Upper lobe of left lung (tissue), 6 donors: ENCODE results near the gene BFSP2. TPM values are rescaled to one million over a fixed set of nuclear protein-coding genes. Genes with fewer than 3 reads are reported as not detected.

Experiments
- ATAC-seq, 2 donors: fragments of 200-7000 bp; cut with Tn5 transposase; one replicate each; pipeline ENCODE4 v1.9.1; 2022; ENCODE audit warnings: mild to moderate bottlenecking in 2 of 2, moderate library complexity in 2 of 2; ENCODE audit not compliant: low FRiP score in 2 of 2
- DNase-seq, 2 donors: peaks; one replicate each; pipeline ENCODE4 v3.0.0-alpha.2; 2019 to 2020
- H3K27ac ChIP-seq, 4 donors: fragments of 200-600 bp; sonication (generic); one replicate each; pipeline ENCODE4 v1.5.1; 2016 to 2019
- H3K27me3 ChIP-seq, 4 donors: fragments of 200-600 bp; sonication (generic); one replicate each; pipeline ENCODE4 v1.5.1; 2017 to 2019
- H3K36me3 ChIP-seq, 4 donors: fragments of 200-600 bp; sonication (generic); one replicate each; pipeline ENCODE4 v1.5.1; 2016 to 2019
- H3K4me1 ChIP-seq, 4 donors: fragments of 200-600 bp; sonication (generic); one replicate each; pipeline ENCODE4 v1.5.1; 2018 to 2019
- H3K4me3 ChIP-seq, 4 donors: fragments of 200-600 bp; sonication (generic); one replicate each; pipeline ENCODE4 v1.5.1; 2017 to 2019; ENCODE audit warnings: mild to moderate bottlenecking in 2 of 4, moderate library complexity in 1 of 4
- H3K9me3 ChIP-seq, 4 donors: fragments of 200-600 bp; sonication (generic); one replicate each; pipeline ENCODE4 v1.5.1; 2018 to 2019
- EP300 ChIP-seq, 4 donors: sonication (generic); formaldehyde crosslinking; IDR thresholded peaks; one replicate each; pipeline ENCODE4 v1.5.1; 2017; ENCODE audit warnings: antibody characterized with exemption in 4 of 4, control low read depth in 2 of 4
- POLR2A ChIP-seq, 4 donors: fragments of 450-650 bp; IDR thresholded peaks; one replicate each; pipeline ENCODE4 v1.5.1; 2016 to 2017; ENCODE audit warnings: antibody characterized with exemption in 4 of 4, mild to moderate bottlenecking in 2 of 4
- POLR2AphosphoS5 ChIP-seq, 2 donors: sonication (generic); formaldehyde crosslinking; IDR thresholded peaks; one replicate each; pipeline ENCODE4 v1.5.1; 2017; ENCODE audit warnings: antibody characterized with exemption in 2 of 2
- WGBS, 2 donors: methylation state at CpG; one replicate each; pipeline ENCODE4 v1.1.5; 2017 to 2018; 5-methylcytosine and 5-hydroxymethylcytosine counted together
- total RNA-seq, 6 donors: library from RNA; depleted of rRNA in 4 of 6; stranded (reverse); fragments of >200 nt in 4 of 6; gene quantifications; one replicate each; pipeline versions ENCODE4 v1.1.0 to v1.2.1, GENCODE V29; 2016 to 2021
- TF ChIP-seq, protein P1 (sequence below), 6 experiments: fragments of 450-650 bp in 4 of 6; fragments of 200-600 bp in 2 of 6; sonication (generic) in 2 of 6; IDR thresholded peaks; one replicate each; pipeline ENCODE4 v1.5.1; 2016 to 2019; ENCODE audit warnings: antibody characterized with exemption in 6 of 6
- donor health status: DM: no; HTN: no; CAD: no; lungs with moderate emphysema.
- donor health status: DM: no; HTN: yes; CAD: no; lungs with severe emphysema.

Gene BFSP2
- total RNA-seq, 6 donors from 2014 or later = 0.69 TPM; not detected in 5

DNA sequence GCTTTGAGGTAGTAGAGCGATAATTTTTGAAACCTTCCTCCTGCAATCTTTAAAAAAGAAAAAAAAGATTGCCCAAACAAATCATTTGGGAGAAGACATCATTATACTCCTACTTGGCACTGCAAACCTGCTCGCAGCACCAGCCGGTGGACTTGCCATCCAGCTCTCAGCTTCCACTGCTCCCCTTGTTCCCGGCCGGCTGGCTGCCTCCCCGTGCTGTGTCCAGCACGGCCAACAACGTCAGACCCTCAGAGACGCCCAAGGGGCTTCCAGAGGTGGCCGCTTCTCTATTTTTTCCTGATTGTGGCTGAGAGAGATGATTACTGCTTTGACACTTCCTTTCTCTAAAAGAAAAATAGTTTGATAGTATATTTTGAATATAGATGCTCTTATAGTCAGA is 3.0 kb upstream of the BFSP2 start:
- Histone ChIP-seq H3K27me3 (no peaks in the 10 kb centered on the region), H3K4me3 (no peak overlapping the region), H3K4me1 (no peaks in the 10 kb centered on the region), H3K9me3 (no peaks in the 10 kb centered on the region), H3K36me3 (peaks cover 0 to 4% (median 0%) of the 10 kb centered on the region in 4 donors), H3K27ac (no peak overlapping the region)
- ATAC-seq (no peak), DNase-seq (no peak)
- TF ChIP-seq POLR2A (IDR thresholded peaks at IDR 0.05) (no peak), POLR2AphosphoS5 (IDR thresholded peaks at IDR 0.05) (no peak), EP300 (IDR thresholded peaks at IDR 0.05) (no peak)
- TF ChIP-seq, protein P1, sequence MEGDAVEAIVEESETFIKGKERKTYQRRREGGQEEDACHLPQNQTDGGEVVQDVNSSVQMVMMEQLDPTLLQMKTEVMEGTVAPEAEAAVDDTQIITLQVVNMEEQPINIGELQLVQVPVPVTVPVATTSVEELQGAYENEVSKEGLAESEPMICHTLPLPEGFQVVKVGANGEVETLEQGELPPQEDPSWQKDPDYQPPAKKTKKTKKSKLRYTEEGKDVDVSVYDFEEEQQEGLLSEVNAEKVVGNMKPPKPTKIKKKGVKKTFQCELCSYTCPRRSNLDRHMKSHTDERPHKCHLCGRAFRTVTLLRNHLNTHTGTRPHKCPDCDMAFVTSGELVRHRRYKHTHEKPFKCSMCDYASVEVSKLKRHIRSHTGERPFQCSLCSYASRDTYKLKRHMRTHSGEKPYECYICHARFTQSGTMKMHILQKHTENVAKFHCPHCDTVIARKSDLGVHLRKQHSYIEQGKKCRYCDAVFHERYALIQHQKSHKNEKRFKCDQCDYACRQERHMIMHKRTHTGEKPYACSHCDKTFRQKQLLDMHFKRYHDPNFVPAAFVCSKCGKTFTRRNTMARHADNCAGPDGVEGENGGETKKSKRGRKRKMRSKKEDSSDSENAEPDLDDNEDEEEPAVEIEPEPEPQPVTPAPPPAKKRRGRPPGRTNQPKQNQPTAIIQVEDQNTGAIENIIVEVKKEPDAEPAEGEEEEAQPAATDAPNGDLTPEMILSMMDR (IDR thresholded peaks at IDR 0.05) = no peak
- WGBS, 2 donors = 90 to 93% methylated on average over 10 of the region's 10 CpGs

DNA sequence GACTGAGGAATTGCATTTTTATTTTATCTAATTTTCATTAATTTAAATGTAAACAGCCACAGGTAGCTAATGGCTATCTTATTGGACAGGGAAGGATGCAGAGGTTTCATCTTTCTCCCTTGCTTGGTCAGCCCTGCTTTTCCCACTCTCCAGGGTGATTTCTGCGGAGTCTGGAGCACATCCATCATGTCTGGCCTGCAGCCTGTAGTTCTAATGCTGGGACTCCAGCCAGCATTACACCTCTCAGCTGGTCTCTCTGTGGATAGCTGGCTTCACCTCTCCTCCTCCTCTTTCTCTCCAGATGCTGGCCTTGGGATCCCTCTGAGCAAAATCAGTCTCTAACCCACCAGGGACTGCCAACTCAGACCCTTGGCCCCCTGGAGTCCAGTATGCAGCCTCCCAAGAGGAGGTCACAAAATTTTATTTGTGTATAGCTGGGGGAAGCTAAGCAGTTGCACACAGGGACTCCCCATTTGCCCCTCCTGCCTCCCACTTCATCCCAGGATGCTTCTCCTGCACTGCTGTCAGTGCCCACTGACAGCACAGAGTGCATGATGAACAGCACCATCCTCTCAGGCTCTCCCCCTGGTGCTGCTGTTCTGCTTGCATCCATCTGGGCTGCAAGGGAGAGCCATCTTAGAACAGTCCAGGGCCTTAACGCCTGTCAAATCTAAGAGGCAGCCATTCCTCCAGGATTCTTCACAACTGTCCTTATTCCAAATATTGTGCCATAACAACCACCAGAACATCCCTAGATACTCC is 1.7 kb downstream of the BFSP2 start:
- WGBS, 2 donors = 81 to 82% methylated on average over 2 of the region's 2 CpGs
- H3K9me3 ChIP-seq = no peaks in the 10 kb centered on the region
- H3K4me3 ChIP-seq = no peak overlapping the region
- ATAC-seq (no peak), DNase-seq (no peak)
- TF ChIP-seq POLR2A (IDR thresholded peaks at IDR 0.05) (no peak), POLR2AphosphoS5 (IDR thresholded peaks at IDR 0.05) (no peak), EP300 (IDR thresholded peaks at IDR 0.05) (no peak)
- TF ChIP-seq, protein P1 (IDR thresholded peaks at IDR 0.05) = no peak
- H3K4me1 ChIP-seq = no peaks in the 10 kb centered on the region
- H3K27me3 ChIP-seq = no peaks in the 10 kb centered on the region
- H3K27ac ChIP-seq = no peak overlapping the region
- peaks cover 0 to under 1% (median 0%) of the 10 kb centered on the region in 4 donors for H3K36me3 ChIP-seq

- no peak for DNase-seq
- Histone ChIP-seq H3K4me3 (no peak overlapping the region), H3K4me1 (no peaks in the 10 kb centered on the region), H3K36me3 (no peaks in the 10 kb centered on the region), H3K9me3 (no peaks in the 10 kb centered on the region), H3K27me3 (no peaks in the 10 kb centered on the region), H3K27ac (no peak overlapping the region)
- 86 to 94% methylated on average over 3 of the region's 3 CpGs for WGBS, 2 donors
- TF ChIP-seq POLR2A (IDR thresholded peaks at IDR 0.05) (no peak), EP300 (IDR thresholded peaks at IDR 0.05) (no peak), POLR2AphosphoS5 (IDR thresholded peaks at IDR 0.05) (no peak)
- TF ChIP-seq, protein P1 (IDR thresholded peaks at IDR 0.05) = no peak
- no peak for ATAC-seq
Observed at GRCh38 chr3:133404920-133405319, 5.1 kb downstream of the BFSP2 start.

DNA sequence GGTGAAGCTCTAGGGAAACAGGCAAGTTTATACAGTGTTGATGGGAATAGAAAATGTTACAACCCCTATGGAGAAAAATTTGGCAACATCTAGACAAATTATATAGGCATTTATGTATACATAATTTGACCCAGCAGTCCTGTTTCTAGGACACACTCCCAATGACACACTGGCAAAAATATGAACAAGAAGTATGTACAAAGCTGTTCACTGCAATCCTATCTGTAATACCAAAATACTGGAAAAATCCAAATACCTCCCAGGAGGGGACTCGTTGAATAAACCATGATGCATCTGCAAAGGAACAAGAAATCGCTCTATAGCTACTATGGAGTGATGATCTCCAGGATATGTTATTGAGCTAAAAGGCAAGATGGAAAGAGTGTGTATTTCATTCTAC is 8.5 kb downstream of the BFSP2 start:
- no peaks in the 10 kb centered on the region for H3K9me3 ChIP-seq
- no peak for DNase-seq
- TF ChIP-seq POLR2AphosphoS5 (IDR thresholded peaks at IDR 0.05) (no peak), EP300 (IDR thresholded peaks at IDR 0.05) (no peak)
- TF ChIP-seq, protein P1 (IDR thresholded peaks at IDR 0.05) = no peak
- peaks cover 0 to 2% (median 0%) of the 10 kb centered on the region in 4 donors for H3K4me1 ChIP-seq
- 90 to 97% methylated on average over 2 of the region's 2 CpGs for WGBS, 2 donors
- H3K27me3 ChIP-seq = no peaks in the 10 kb centered on the region
- H3K27ac ChIP-seq = no peak overlapping the region
- ATAC-seq = no peak
- no peaks in the 10 kb centered on the region for H3K36me3 ChIP-seq
- no peak overlapping the region for H3K4me3 ChIP-seq

- Histone ChIP-seq H3K4me1 (peaks cover 0 to 7% (median 1%) of the 10 kb centered on the region in 4 donors), H3K27me3 (no peaks in the 10 kb centered on the region), H3K27ac (no peak overlapping the region), H3K4me3 (no peak overlapping the region), H3K36me3 (no peaks in the 10 kb centered on the region), H3K9me3 (no peaks in the 10 kb centered on the region)
- 56 to 64% methylated on average over 2 of the region's 2 CpGs for WGBS, 2 donors
- DNase-seq = no peak
- TF ChIP-seq, protein P1 (IDR thresholded peaks at IDR 0.05) = no peak
- TF ChIP-seq EP300 (IDR thresholded peaks at IDR 0.05) (no peak), POLR2AphosphoS5 (IDR thresholded peaks at IDR 0.05) (no peak), POLR2A (IDR thresholded peaks at IDR 0.05) (no peak)
- ATAC-seq = no peak
Observed at GRCh38 chr3:133408961-133409360, 9.1 kb downstream of the BFSP2 start.
